Transverse colon (tissue), 4 donors: ENCODE data around the gene ASB13. TPM values are rescaled to one million over a fixed set of nuclear protein-coding genes. Genes with fewer than 3 reads are reported as not detected.
"Not testable (repeated sequence)": the region's sequence is repeated elsewhere in the genome, so short reads cannot be mapped to it uniquely, and the experiment has no call there.

Source experiments
- DNase-seq: peaks from one replicate; pipeline ENCODE4 v3.0.0-alpha.2; 2019
- H3K27ac ChIP-seq, 4 donors: fragments of 200-600 bp; sonication (generic); 2 replicates each; pipeline ENCODE4 v1.5.1; 2016 to 2018; ENCODE audit warnings: inconsistent platforms in 4 of 4
- H3K27me3 ChIP-seq: fragments of 200-600 bp; sonication (generic); 2 replicates; pipeline ENCODE4 v1.5.1; 2017; ENCODE audit warnings: inconsistent platforms
- H3K36me3 ChIP-seq, 4 donors: fragments of 200-600 bp; sonication (generic); 2 replicates each; pipeline ENCODE4 v1.5.1; 2017 to 2019; ENCODE audit warnings: inconsistent platforms in 4 of 4
- H3K4me1 ChIP-seq, 4 donors: fragments of 200-600 bp; sonication (generic); 2 replicates each; pipeline ENCODE4 v1.5.1; 2017 to 2020; ENCODE audit warnings: inconsistent platforms in 4 of 4
- H3K4me3 ChIP-seq, 4 donors: fragments of 200-600 bp; sonication (generic); 1 replicate in 1 of 4; 2 replicates in 3 of 4; pipeline versions ENCODE4 v1.5.1 to v1.6.1; 2017 to 2019; ENCODE audit warnings: inconsistent platforms in 4 of 4
- H3K9me3 ChIP-seq, 2 donors: fragments of 200-600 bp; sonication (generic); 2 replicates each; pipeline ENCODE4 v1.5.1; 2017 to 2019; ENCODE audit warnings: inconsistent platforms in 2 of 2
- EP300 ChIP-seq: sonication (generic); formaldehyde crosslinking; IDR thresholded peaks from one replicate; pipeline ENCODE4 v1.6.1; 2017; ENCODE audit warnings: antibody characterized with exemption, low read depth
- POLR2A ChIP-seq: fragments of 450-650 bp; IDR thresholded peaks from one replicate; pipeline ENCODE4 v1.6.1; 2016; ENCODE audit warnings: antibody characterized with exemption, mild to moderate bottlenecking, moderate library complexity
- POLR2AphosphoS5 ChIP-seq, 3 donors: sonication (generic); formaldehyde crosslinking; IDR thresholded peaks; one replicate each; pipeline ENCODE4 v1.6.1; 2016; ENCODE audit warnings: antibody characterized with exemption in 3 of 3
- WGBS, 2 donors: methylation state at CpG; one replicate each; pipeline ENCODE4 v1.1.5; 2018; ENCODE audit warnings: low coverage in 1 of 2; 5-methylcytosine and 5-hydroxymethylcytosine counted together
- in situ Hi-C, 4 donors: fragments of 200-750 bp; cut with MboI; loops; one replicate each; pipeline versions ENCODE4 v1.15.0 to v1.15.1; 2017; ENCODE audit warnings: low sequenced_read_pairs in 3 of 4, low pct_ligation_motif_present in 1 of 4, low pct_unique_long_range_greater_than_20kb in 1 of 4
- intact Hi-C: fragments of 100-400 bp; cut with DNase I; formaldehyde crosslinking; loops from one replicate; pipeline ENCODE4 v1.15.1; 2023; ENCODE audit warnings: low total_unique reads
- total RNA-seq, 4 donors: library from RNA; depleted of rRNA; stranded (reverse); fragments of >200 nt; gene quantifications; one replicate each; pipeline ENCODE4 v1.1.0, GENCODE V29; 2016
- TF ChIP-seq, protein P1 (sequence below), 5 experiments: fragments of 200-600 bp in 3 of 5; fragments of 450-650 bp in 2 of 5; sonication (generic) in 3 of 5; IDR thresholded peaks; 1 replicate in 2 of 5; 2 replicates in 3 of 5; pipeline ENCODE4 v1.5.1; 2016 to 2017; ENCODE audit warnings: antibody characterized with exemption in 5 of 5, inconsistent platforms in 3 of 5, mild to moderate bottlenecking in 2 of 5, moderate library complexity in 1 of 5

ASB13 gene
- total RNA-seq, 4 donors from 2014 or later: 14.5 to 73.3 (median 61.0) TPM

DNA sequence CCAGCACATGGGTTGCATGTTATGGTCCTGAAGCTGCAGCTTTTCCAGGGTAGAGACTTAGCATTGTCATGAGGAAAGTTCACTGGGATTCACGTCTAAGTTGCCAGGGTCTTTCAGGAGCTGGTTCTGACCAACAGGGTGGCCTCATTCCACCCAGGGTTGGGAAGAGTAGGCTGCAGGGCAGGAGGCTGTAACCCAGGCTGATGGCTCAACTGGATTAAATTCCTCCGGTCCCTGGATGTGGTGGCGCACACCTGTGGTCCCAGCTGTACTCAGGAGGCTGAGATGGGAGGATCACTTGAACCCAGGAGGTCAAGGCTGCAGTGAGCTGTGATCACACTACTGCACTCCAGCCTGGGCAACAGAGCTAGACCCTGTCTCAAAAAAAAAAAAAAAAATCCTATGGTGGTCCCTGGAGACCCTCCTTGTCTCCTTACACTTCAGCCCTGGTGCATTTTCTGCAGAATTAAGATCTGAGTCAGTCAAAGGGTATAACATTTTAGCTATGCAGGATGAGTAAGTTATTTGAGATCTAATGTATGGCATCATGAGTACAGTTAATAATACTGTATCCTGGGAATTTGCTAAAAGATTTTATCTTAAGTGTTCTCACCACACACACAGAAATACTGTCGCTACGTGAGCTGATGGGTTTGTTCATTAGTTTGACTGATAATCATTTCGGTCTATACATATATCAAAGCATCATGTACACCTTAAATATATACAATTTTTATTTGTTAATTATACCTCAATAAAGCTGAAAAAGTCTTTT, 44.0 kb downstream of the ASB13 start:
- no peak for TF ChIP-seq POLR2A
- TF ChIP-seq, protein P1, sequence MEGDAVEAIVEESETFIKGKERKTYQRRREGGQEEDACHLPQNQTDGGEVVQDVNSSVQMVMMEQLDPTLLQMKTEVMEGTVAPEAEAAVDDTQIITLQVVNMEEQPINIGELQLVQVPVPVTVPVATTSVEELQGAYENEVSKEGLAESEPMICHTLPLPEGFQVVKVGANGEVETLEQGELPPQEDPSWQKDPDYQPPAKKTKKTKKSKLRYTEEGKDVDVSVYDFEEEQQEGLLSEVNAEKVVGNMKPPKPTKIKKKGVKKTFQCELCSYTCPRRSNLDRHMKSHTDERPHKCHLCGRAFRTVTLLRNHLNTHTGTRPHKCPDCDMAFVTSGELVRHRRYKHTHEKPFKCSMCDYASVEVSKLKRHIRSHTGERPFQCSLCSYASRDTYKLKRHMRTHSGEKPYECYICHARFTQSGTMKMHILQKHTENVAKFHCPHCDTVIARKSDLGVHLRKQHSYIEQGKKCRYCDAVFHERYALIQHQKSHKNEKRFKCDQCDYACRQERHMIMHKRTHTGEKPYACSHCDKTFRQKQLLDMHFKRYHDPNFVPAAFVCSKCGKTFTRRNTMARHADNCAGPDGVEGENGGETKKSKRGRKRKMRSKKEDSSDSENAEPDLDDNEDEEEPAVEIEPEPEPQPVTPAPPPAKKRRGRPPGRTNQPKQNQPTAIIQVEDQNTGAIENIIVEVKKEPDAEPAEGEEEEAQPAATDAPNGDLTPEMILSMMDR (IDR thresholded peaks at IDR 0.05): no peak
- TF ChIP-seq EP300: no peak
- no peak for TF ChIP-seq POLR2AphosphoS5 (IDR thresholded peaks at IDR 0.05)
- Histone ChIP-seq H3K36me3 (no peaks in the 10 kb centered on the region), H3K4me3 (no peak overlapping the region), H3K27ac (peak overlapping the region; percentile 37 to 67 (median 56)), H3K4me1 (peaks cover 7 to 25% (median 12%) of the 10 kb centered on the region in 4 donors), H3K9me3 (no peaks in the 10 kb centered on the region), H3K27me3 (no peaks in the 10 kb centered on the region)
- WGBS, 2 donors: 91 to 93% methylated on average over 3 to 6 of the region's 6 CpGs
- no peak for DNase-seq
- intact Hi-C loops: loop anchor here (2.0 kb wide), 1 partner anchor 180 kb away; no protein-coding TSS in a partner anchor
- in situ Hi-C loops: loop anchor here in 3 of 4 donors (5.0 to 25.0 kb wide), 3 partner anchors 178 to 785 kb away; partner anchors contain the start of gene AKR1E2 (in 1 of the 3)

DNA sequence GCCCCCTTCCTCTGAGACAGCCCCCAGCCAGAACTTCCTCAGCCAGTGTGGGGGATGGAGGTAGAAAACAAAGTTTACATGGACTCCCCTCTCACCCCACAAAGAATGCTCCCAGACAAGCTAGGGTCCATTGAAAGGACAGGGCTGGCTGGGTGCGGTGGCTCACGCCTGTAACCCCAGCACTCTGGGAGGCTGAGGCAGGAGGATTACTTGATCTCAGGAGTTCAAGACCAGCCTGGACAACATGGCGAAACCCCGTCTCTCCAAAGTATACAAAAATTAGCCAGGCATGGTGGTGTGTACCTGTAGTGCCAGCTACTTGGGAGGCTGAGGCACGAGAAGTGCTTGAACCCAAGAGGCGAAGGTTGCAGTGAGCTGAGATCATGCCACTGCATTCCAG, 45.0 kb downstream of the ASB13 start:
- H3K4me3 ChIP-seq, DNase-seq, H3K27ac ChIP-seq, intact Hi-C loops, H3K27me3 ChIP-seq, H3K9me3 ChIP-seq, H3K36me3 ChIP-seq: not testable (repeated sequence)
- H3K4me1 ChIP-seq: peaks cover 7 to 24% (median 12%) of the 10 kb centered on the region in 4 donors
- WGBS, 2 donors: 92% methylated on average over 6 of the region's 6 CpGs; no CpG with 5 or more reads in 1 of the 2 donors
- in situ Hi-C loops: loop anchor here in 3 of 4 donors (5.0 to 25.0 kb wide), 3 partner anchors 177 to 784 kb away; partner anchors contain the start of gene AKR1E2 (in 1 of the 3)

DNA sequence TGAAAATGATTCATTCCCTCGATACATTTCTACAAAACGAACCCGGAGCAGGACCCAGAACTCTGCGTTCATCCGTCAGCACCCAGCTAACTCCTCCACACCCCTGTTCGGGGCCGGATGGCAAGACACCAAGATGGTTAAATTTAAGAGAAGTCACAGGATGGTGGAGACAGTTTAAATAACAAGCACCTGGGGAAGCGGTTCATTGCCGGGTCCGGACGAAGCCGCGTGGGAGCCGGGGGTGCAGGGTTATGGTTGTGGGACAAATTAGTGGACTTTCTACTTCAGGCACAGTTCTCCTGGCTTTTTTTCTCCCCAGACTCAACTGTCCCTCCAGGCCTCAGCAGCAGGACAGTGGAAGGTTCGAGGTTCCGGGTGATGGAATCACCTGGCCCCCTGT, 45.4 kb downstream of the ASB13 start:
- no peak for TF ChIP-seq EP300
- no peak for TF ChIP-seq POLR2A
- TF ChIP-seq, protein P1 (IDR thresholded peaks at IDR 0.05): no peak
- no peak for TF ChIP-seq POLR2AphosphoS5 (IDR thresholded peaks at IDR 0.05)
- 81 to 87% methylated on average over 7 to 16 of the region's 16 CpGs for WGBS, 2 donors
- no peak for DNase-seq
- no peaks in the 10 kb centered on the region for H3K36me3 ChIP-seq
- no peak overlapping the region for H3K27ac ChIP-seq
- H3K9me3 ChIP-seq: no peaks in the 10 kb centered on the region
- in situ Hi-C loops (loop anchor here in 3 of 4 donors (5.0 to 25.0 kb wide), 3 partner anchors 176 to 784 kb away; partner anchors contain the start of gene AKR1E2 (in 1 of the 3)), intact Hi-C loops (no loop called here)
- no peak overlapping the region for H3K4me3 ChIP-seq
- no peaks in the 10 kb centered on the region for H3K27me3 ChIP-seq
- peaks cover 7 to 21% (median 12%) of the 10 kb centered on the region in 4 donors for H3K4me1 ChIP-seq

DNA sequence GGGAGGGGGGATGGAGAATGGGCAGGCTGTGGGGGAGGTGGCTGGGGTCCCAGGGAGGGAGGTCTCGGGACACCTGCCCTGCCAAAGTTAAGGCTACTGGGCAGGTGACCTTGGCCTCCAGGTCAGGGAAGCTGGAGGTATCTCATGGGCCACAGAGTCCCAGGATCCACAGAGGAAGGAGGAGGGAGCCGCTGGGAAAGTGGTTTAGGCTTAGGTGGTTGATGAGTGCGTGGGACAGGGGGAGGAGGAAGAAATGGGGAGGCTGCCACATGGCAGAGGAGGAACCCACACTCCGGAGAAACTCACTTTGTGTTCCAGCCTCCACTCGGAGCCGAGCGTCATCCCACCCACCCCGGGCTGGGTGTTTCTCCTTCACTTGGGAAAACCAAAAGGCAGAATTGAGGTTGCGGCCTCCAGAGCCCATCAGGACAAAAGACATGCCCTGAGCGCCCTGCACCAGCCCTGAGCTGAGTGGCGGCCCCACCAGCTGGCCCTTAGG, 46.1 kb downstream of the ASB13 start:
- no peak overlapping the region for H3K27ac ChIP-seq
- no peak overlapping the region for H3K4me3 ChIP-seq
- WGBS, 2 donors: 89% methylated on average over 11 of the region's 11 CpGs; no CpG with 5 or more reads in 1 of the 2 donors
- peaks cover 7 to 24% (median 14%) of the 10 kb centered on the region in 4 donors for H3K4me1 ChIP-seq
- TF ChIP-seq, protein P1 (IDR thresholded peaks at IDR 0.05): no peak
- TF ChIP-seq POLR2A: no peak
- no peak for TF ChIP-seq EP300
- no peak for TF ChIP-seq POLR2AphosphoS5 (IDR thresholded peaks at IDR 0.05)
- intact Hi-C loops (no loop called here), in situ Hi-C loops (loop anchor here in 3 of 4 donors (5.0 to 25.0 kb wide), 3 partner anchors 175 to 783 kb away; partner anchors contain the start of gene AKR1E2 (in 1 of the 3))
- H3K9me3 ChIP-seq: no peaks in the 10 kb centered on the region
- H3K27me3 ChIP-seq: no peaks in the 10 kb centered on the region
- DNase-seq: no peak
- H3K36me3 ChIP-seq: no peaks in the 10 kb centered on the region
